GM21786 (cell line): ENCODE results near the gene GIMAP4.
"Not testable (repeated sequence)": the region's sequence is repeated elsewhere in the genome, so short reads cannot be mapped to it uniquely, and the experiment has no call there.

Source experiments
- ATAC-seq: cut with Tn5 transposase; IDR thresholded peaks from one replicate; pipeline ENCODE4 v1.9.1; 2021; ENCODE audit not compliant: unreplicated experiment

The GIMAP4 gene

GRCh38 chr7:150567169-150567568 is at the start of gene GIMAP4:
Gene GIMAP4, plus strand, starts transcription at chr7:150567390. Its CDS starts 2,512 bp downstream, at chr7:150569902.
- ATAC-seq, result no peak

- no peak for ATAC-seq
These were observed 47.9 kb upstream of the GIMAP4 start for GRCh38 chr7:150519310-150519709.

GRCh38 chr7:150520145-150520544 is 47.0 kb upstream of the GIMAP4 start:
- no peak for ATAC-seq

- ATAC-seq, result not testable (repeated sequence)
These were observed 44.3 kb upstream of the GIMAP4 start for GRCh38 chr7:150522931-150523330.

GRCh38 chr7:150524018-150524417 is 43.2 kb upstream of the GIMAP4 start:
- no peak for ATAC-seq

- ATAC-seq, result no peak
These were observed 35.5 kb upstream of the GIMAP4 start for GRCh38 chr7:150531704-150532103.

- no peak for ATAC-seq
These were observed 28.9 kb upstream of the GIMAP4 start for GRCh38 chr7:150538259-150538658.

GRCh38 chr7:150553163-150553562 is 14.0 kb upstream of the GIMAP4 start:
- ATAC-seq, result no peak

GRCh38 chr7:150556521-150557138 is 10.6 kb upstream of the GIMAP4 start:
- no peak for ATAC-seq

GRCh38 chr7:150560486-150560885 is 6.7 kb upstream of the GIMAP4 start:
- ATAC-seq, result no peak

- no peak for ATAC-seq
These were observed 4.3 kb upstream of the GIMAP4 start for GRCh38 chr7:150562919-150563318.

- ATAC-seq, result no peak
These were observed 3.2 kb upstream of the GIMAP4 start for GRCh38 chr7:150564006-150564405.

- ATAC-seq, result no peak
These were observed 2.6 kb upstream of the GIMAP4 start for GRCh38 chr7:150564566-150564965.

GRCh38 chr7:150565239-150565638 is 2.0 kb upstream of the GIMAP4 start:
- no peak for ATAC-seq

- ATAC-seq, result no peak
These were observed 1.1 kb upstream of the GIMAP4 start for GRCh38 chr7:150566123-150566522.

- no peak for ATAC-seq
These were observed 618 bp upstream of the GIMAP4 start for GRCh38 chr7:150566572-150566971.

- no peak for ATAC-seq
These were observed 696 bp downstream of the GIMAP4 start for GRCh38 chr7:150567871-150568301.

- no peak for ATAC-seq
These were observed 1.5 kb downstream of the GIMAP4 start for GRCh38 chr7:150568714-150569113.

- ATAC-seq, result no peak
These were observed 2.2 kb downstream of the GIMAP4 start for GRCh38 chr7:150569245-150569955.

- ATAC-seq, result no peak
These were observed 3.6 kb downstream of the GIMAP4 start for GRCh38 chr7:150570556-150571465.

GRCh38 chr7:150572496-150572895 is 5.3 kb downstream of the GIMAP4 start:
- no peak for ATAC-seq
